K562 (cell line): Measurements from ENCODE around the gene ARHGAP8. TPM values are rescaled to one million over a fixed set of nuclear protein-coding genes. Genes with fewer than 3 reads are reported as not detected.

ENCODE experiments used
- ATAC-seq: fragments of 200-7000 bp; cut with Tn5 transposase; 3 replicates; pipeline ENCODE4 v1.9.1; 2020; ENCODE audit warnings: moderate library complexity
- BruUV-seq: library from RNA; stranded (reverse); fragments of 400-500 nt; replicated peaks from 2 replicates; lab custom pipeline; 2021; lab: Mats Ljungman, UMichigan
- CTCF ChIA-PET: fragments of 300-600 bp; formaldehyde crosslinking; extraction: SDS; loops from one replicate; lab custom pipeline; 2021; ENCODE audit warnings: low intra/inter-chr PET ratio; lab: Yijun Ruan, JAX
- POLR2A ChIA-PET: fragments of 300-600, 350-650 bp; sonication (Branson Sonifier 250); formaldehyde crosslinking; extraction: SDS; loops from one replicate; lab custom pipeline; 2021; ENCODE audit warnings: antibody characterized with exemption, inconsistent platforms; lab: Yijun Ruan, JAX
- DNase-seq, 4 experiments: peaks; one replicate each; pipeline versions ENCODE4 v3.0.0 to v3.0.0-alpha.2; 2011 to 2018; ENCODE audit warnings: low spot score in 3 of 4, mixed read lengths in 3 of 4; ENCODE audit errors: extremely low read depth in 1 of 4
- FAIRE-seq: peaks from 2 replicates; lab custom pipeline; 2011; peaks lifted over from hg19 to GRCh38; lab: Jason Lieb, UNC
- H2AFZ ChIP-seq: 2 replicates; pipeline ENCODE4 v1.6.0; 2011; ENCODE audit warnings: low read depth, low read length, control low read depth, inconsistent platforms
- H3K27ac ChIP-seq: fragments of 200-600 bp; 3 replicates; pipeline ENCODE4 v1.8.0; 2011; ENCODE audit warnings: low read depth, mild to moderate bottlenecking, control low read depth, inconsistent platforms, low read length, moderate library complexity, mixed read lengths; ENCODE audit errors: extremely low read depth
- H3K27me3 ChIP-seq, 2 experiments: fragments of 300-600 bp in 1 of 2; 2 replicates in 1 of 2; 3 replicates in 1 of 2; pipeline versions ENCODE4 v1.6.0 to v1.8.0; 2011; ENCODE audit warnings: inconsistent platforms in 2 of 2, low read length in 2 of 2, mild to moderate bottlenecking in 1 of 2, mixed read lengths in 1 of 2, moderate library complexity in 1 of 2; ENCODE audit not compliant: control insufficient read depth in 2 of 2, insufficient read depth in 2 of 2
- H3K36me3 ChIP-seq: fragments of 300-600 bp; 3 replicates; pipeline ENCODE4 v1.8.0; 2011; ENCODE audit warnings: mild to moderate bottlenecking, low read length, inconsistent platforms; ENCODE audit not compliant: control insufficient read depth, insufficient read depth
- H3K4me1 ChIP-seq, 2 experiments: fragments of 200-600 bp in 1 of 2; replicated peaks in 1 of 2; 2 replicates in 1 of 2; 3 replicates in 1 of 2; pipeline versions ENCODE4 v1.5.1 to v1.8.0; 2011; ENCODE audit warnings: inconsistent platforms in 2 of 2, low read length in 2 of 2, mild to moderate bottlenecking in 1 of 2, mixed read lengths in 1 of 2, moderate library complexity in 1 of 2; ENCODE audit not compliant: control insufficient read depth in 2 of 2, insufficient read depth in 2 of 2
- H3K4me2 ChIP-seq: 2 replicates; pipeline ENCODE4 v1.6.1; 2011; ENCODE audit warnings: low read length, control low read depth, inconsistent platforms, mixed read lengths; ENCODE audit not compliant: insufficient read depth
- H3K4me3 ChIP-seq: fragments of 200-600 bp; sonication (generic), shearing (Covaris generic); 2 replicates; pipeline ENCODE4 v1.5.1; 2016; ENCODE audit warnings: control low read depth, inconsistent platforms
- H3K79me2 ChIP-seq: fragments of 200-600 bp; 3 replicates; pipeline ENCODE4 v1.8.0; 2011; ENCODE audit warnings: low read length, inconsistent platforms; ENCODE audit not compliant: control insufficient read depth, insufficient read depth
- H3K9ac ChIP-seq, 2 experiments: 2 replicates each; pipeline versions ENCODE4 v1.6.0 to v1.6.1; 2011; ENCODE audit warnings: low read depth in 2 of 2, low read length in 2 of 2, control low read depth in 1 of 2, inconsistent platforms in 1 of 2, mild to moderate bottlenecking in 1 of 2, mixed read lengths in 1 of 2; ENCODE audit not compliant: insufficient read depth in 1 of 2
- H3K9me1 ChIP-seq: one replicate; pipeline ENCODE4 v1.6.0; 2011; ENCODE audit warnings: inconsistent platforms, mild to moderate bottlenecking, low read length, moderate library complexity; ENCODE audit not compliant: control insufficient read depth, insufficient read depth
- H3K9me3 ChIP-seq: replicated peaks from 2 replicates; pipeline ENCODE4 v1.5.1; 2011; ENCODE audit warnings: low read depth, low read length, inconsistent platforms; ENCODE audit not compliant: control insufficient read depth, insufficient read depth
- H4K20me1 ChIP-seq: replicated peaks from 2 replicates; pipeline ENCODE4 v1.6.1; 2011; ENCODE audit warnings: low read length, inconsistent platforms, mixed read lengths; ENCODE audit not compliant: control insufficient read depth, insufficient read depth
- BACH1 ChIP-seq: fragments of 200-800 bp; sonication (Bioruptor generic); IDR thresholded peaks from 2 replicates; pipeline ENCODE4 v1.6.1; 2016; ENCODE audit warnings: missing genetic modification characterization, missing compliant biosample characterization
- CTCFL ChIP-seq: IDR thresholded peaks from 2 replicates; pipeline ENCODE4 v1.6.1; 2011; ENCODE audit warnings: borderline replicate concordance, low read depth, mild to moderate bottlenecking, moderate library complexity, low read length; ENCODE audit not compliant: insufficient read depth, poor library complexity, severe bottlenecking
- KDM2B ChIP-seq: fragments of 250-450 bp; sonication (Bioruptor Pico); IDR thresholded peaks from 2 replicates; pipeline ENCODE4 v1.8.0; 2021; ENCODE audit warnings: mild to moderate bottlenecking, moderate library complexity
- POLR2G ChIP-seq: fragments of 200-400 bp; formaldehyde crosslinking; IDR thresholded peaks from 2 replicates; pipeline ENCODE4 v1.6.1; 2017; ENCODE audit warnings: low read depth, mild to moderate bottlenecking, antibody characterized with exemption, low read length, moderate library complexity
- RAD21 ChIP-seq, 2 experiments: fragments of 250-450 bp in 1 of 2; fragments of 450-650 bp in 1 of 2; sonication (Bioruptor Pico) in 1 of 2; formaldehyde crosslinking in 1 of 2; IDR thresholded peaks in 1 of 2; conservative IDR thresholded peaks in 1 of 2; 2 replicates each; pipeline versions ENCODE4 v1.4.0 to v1.8.0; 2020 to 2022; ENCODE audit warnings: mild to moderate bottlenecking in 2 of 2, moderate library complexity in 1 of 2
- RB1 ChIP-seq: fragments of 450-650 bp; IDR thresholded peaks from 2 replicates; pipeline ENCODE4 v1.6.1; 2017; ENCODE audit warnings: low read depth, mild to moderate bottlenecking
- RFX5 ChIP-seq: IDR thresholded peaks from 2 replicates; pipeline ENCODE4 v1.6.1; 2011; ENCODE audit warnings: low read depth, mild to moderate bottlenecking, improper control_type of control experiment, low read length
- WGBS: fragments of 100-300 bp; shearing (Covaris generic); methylation state at CpG from one replicate; pipeline ENCODE4 v1.1.6; 2016; ENCODE audit warnings: low coverage, mixed read lengths; ENCODE audit not compliant: insufficient coverage; ENCODE audit errors: missing lambda C conversion rate; 5-methylcytosine and 5-hydroxymethylcytosine counted together
- in situ Hi-C: fragments of 300-500 bp; cut with MboI; formaldehyde crosslinking; loops from 4 replicates; pipeline ENCODE4 v1.15.0; 2018; ENCODE audit warnings: inconsistent platforms, mixed read lengths
- intact Hi-C: fragments of 100-400 bp; cut with micrococcal nuclease; formaldehyde crosslinking; loops from 2 replicates; pipeline ENCODE4 v1.14.2; 2022
- polyA plus RNA-seq, 8 experiments: library from polyadenylated mRNA; depleted of rRNA in 4 of 8; stranded (reverse) in 5 of 8; unstranded in 3 of 8; fragments of >200 nt; fragmentation: Nextera tagmentation in 2 of 8; fragmentation: Illumina TruSeq in 1 of 8; extraction: Ambion mirVana in 2 of 8; extraction: Trizol in 1 of 8; gene quantifications; 2 replicates each; pipeline versions ENCODE4 v1.2.1 to v1.2.3, GENCODE V29; 2011 to 2014; ENCODE audit warnings: inconsistent platforms in 1 of 8, missing spikeins in 1 of 8
- total RNA-seq, 7 experiments: library from RNA; depleted of rRNA in 6 of 7; stranded (reverse); fragments of >200 nt in 6 of 7; fragmentation: Illumina TruSeq in 2 of 7; extraction: Trizol in 2 of 7; gene quantifications; 2 replicates each; pipeline versions ENCODE4 v1.2.1 to v1.2.3, GENCODE V29; 2011 to 2021; ENCODE audit warnings: low replicate concordance in 1 of 7
- TF ChIP-seq, protein P1 (sequence below), 2 experiments: fragments of 450-650 bp; formaldehyde crosslinking in 1 of 2; IDR thresholded peaks; 2 replicates each; pipeline versions ENCODE4 v1.4.0 to v1.6.1; 2014 to 2020; ENCODE audit warnings: mild to moderate bottlenecking in 2 of 2, borderline replicate concordance in 1 of 2, low read depth in 1 of 2

ARHGAP8 gene
- total and polyA plus RNA-seq, 9 of the 15 experiments (the other 6 are each of a cell fraction or from before 2014, with no cell fraction given) = 0.15 to 2.2 (median 0.62) TPM

DNA sequence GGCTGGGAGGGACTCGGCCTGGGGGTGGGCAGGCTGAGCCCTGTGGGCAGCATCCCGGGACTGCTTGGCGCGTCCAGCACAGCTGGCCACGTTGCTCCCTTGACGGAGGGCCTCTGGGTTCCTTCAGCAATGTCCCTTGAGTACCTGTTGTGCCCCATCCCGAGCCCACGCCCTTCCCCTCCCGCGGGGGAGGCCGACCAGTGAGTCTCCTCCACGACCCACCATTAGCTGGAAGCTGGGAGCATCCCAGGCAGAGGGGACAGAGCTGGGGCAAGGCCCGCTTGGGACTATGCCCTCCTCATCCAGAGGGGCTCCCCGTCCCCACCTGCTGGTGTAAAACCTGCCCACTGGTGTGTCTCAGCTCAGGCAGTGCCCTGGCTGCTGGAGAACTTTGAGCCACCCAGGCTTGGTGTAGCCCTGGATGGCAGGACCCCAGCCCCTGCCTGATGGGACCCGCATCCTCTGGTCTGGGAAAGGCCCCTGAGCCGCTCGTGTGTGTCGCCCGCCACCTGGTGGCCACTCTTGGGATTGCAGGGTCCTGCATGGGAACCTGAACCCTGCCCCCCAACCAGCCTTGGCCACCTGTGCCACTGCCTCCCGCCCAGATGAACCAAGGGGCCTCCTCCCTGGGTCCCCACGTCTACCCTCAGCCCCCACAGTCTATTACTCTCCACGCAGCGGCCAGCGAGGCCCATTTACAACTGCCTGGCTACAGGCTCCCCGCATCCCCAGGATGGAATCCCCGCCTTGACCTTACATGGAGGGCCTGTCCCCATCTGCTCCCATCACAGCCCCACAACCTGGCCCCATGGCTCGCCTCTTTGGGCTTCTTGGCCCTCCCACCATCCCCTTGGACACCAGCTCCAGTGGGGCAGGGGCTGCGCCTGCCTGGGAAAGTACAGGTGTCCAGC, 16.6 kb upstream of the ARHGAP8 start:
- no peak overlapping the region for H2AFZ ChIP-seq
- BruUV-seq = no TSS peak
- H3K27me3 ChIP-seq = no peaks in the 10 kb centered on the region
- H3K9ac ChIP-seq = no peak overlapping the region; a peak in 1 of 4 replicates
- H3K79me2 ChIP-seq = no peaks in the 10 kb centered on the region
- no peak overlapping the region for H3K4me2 ChIP-seq
- H3K36me3 ChIP-seq = no peaks in the 10 kb centered on the region; the same call in 2 of the 3 replicates
- ATAC-seq = peak; percentile 82
- in situ Hi-C loops (no loop called here), intact Hi-C loops (loop anchor here (1.0 to 5.0 kb wide), 2 partner anchors 38 to 53 kb away; no protein-coding TSS in a partner anchor)
- H3K9me1 ChIP-seq = no peaks in the 10 kb centered on the region
- peaks cover 25% of the 10 kb centered on the region for H4K20me1 ChIP-seq
- ChIA-PET CTCF (interaction anchor here (0.6 to 4.0 kb wide), 3 partner anchors 36 to 51 kb away, joined by 3 to 31 read pairs (median 22); no protein-coding TSS in a partner anchor), POLR2A (interaction anchor here (0.6 kb wide), 1 partner anchor 25 kb away, joined by 3 read pairs; no protein-coding TSS in a partner anchor)
- H3K9me3 ChIP-seq = no peaks in the 10 kb centered on the region
- FAIRE-seq = peak; percentile 15
- DNase-seq = peak; percentile 70 to 76 (median 73)
- H3K4me3 ChIP-seq = no peak overlapping the region
- H3K27ac ChIP-seq = no peak overlapping the region
- 13% methylated on average over 20 of the region's 28 CpGs for WGBS
- peaks cover 0 to 50% of the 10 kb centered on the region in 2 experiments; a peak in 2 of 5 replicates for H3K4me1 ChIP-seq
- TF ChIP-seq RB1 (peak; percentile 24; the same call in 1 of the 2 replicates), RAD21 (CRISPR knock-in tag; conservative IDR thresholded peaks at IDR 0.05 in 1 of 2, IDR thresholded peaks at IDR 0.05 in 1 of 2) (peak; percentile 41 to 77), BACH1 (tag) (no peak), KDM2B (CRISPR knock-in tag) (no peak), RFX5 (no peak), CTCFL (peak; percentile 15), POLR2G (peak; percentile 20; the same call in 1 of the 2 replicates)
- TF ChIP-seq, protein P1, sequence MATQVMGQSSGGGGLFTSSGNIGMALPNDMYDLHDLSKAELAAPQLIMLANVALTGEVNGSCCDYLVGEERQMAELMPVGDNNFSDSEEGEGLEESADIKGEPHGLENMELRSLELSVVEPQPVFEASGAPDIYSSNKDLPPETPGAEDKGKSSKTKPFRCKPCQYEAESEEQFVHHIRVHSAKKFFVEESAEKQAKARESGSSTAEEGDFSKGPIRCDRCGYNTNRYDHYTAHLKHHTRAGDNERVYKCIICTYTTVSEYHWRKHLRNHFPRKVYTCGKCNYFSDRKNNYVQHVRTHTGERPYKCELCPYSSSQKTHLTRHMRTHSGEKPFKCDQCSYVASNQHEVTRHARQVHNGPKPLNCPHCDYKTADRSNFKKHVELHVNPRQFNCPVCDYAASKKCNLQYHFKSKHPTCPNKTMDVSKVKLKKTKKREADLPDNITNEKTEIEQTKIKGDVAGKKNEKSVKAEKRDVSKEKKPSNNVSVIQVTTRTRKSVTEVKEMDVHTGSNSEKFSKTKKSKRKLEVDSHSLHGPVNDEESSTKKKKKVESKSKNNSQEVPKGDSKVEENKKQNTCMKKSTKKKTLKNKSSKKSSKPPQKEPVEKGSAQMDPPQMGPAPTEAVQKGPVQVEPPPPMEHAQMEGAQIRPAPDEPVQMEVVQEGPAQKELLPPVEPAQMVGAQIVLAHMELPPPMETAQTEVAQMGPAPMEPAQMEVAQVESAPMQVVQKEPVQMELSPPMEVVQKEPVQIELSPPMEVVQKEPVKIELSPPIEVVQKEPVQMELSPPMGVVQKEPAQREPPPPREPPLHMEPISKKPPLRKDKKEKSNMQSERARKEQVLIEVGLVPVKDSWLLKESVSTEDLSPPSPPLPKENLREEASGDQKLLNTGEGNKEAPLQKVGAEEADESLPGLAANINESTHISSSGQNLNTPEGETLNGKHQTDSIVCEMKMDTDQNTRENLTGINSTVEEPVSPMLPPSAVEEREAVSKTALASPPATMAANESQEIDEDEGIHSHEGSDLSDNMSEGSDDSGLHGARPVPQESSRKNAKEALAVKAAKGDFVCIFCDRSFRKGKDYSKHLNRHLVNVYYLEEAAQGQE (IDR thresholded peaks at IDR 0.05; ENCODE audit: borderline replicate concordance) = peak; percentile 62; the same call in 1 of the 2 replicates
- TF ChIP-seq, protein P1 (CRISPR knock-in tag; IDR thresholded peaks at IDR 0.05; ENCODE audit: low read depth) = no peak
